ENCODE data around the gene THUMPD1. TPM values are rescaled to one million over a fixed set of nuclear protein-coding genes. Genes with fewer than 3 reads are reported as not detected.
"Not testable (repeated sequence)": the region's sequence is repeated elsewhere in the genome, so short reads cannot be mapped to it uniquely, and the experiment has no call there.

The THUMPD1 gene
- total RNA-seq, 1 donor from 2014 or later = 30.1 TPM

- peaks cover 4% of the 10 kb centered on the region for H3K9me3 Mint-ChIP-seq (ENCODE audit: unreplicated experiment)
- H3K4me3 Mint-ChIP-seq (ENCODE audit: unreplicated experiment) = no peak overlapping the region
- no peaks in the 10 kb centered on the region for H3K4me1 Mint-ChIP-seq (ENCODE audit: low read depth, unreplicated experiment)
- no peaks in the 10 kb centered on the region for H3K27me3 Mint-ChIP-seq (ENCODE audit: unreplicated experiment)
- no peak overlapping the region for H3K27ac Mint-ChIP-seq (ENCODE audit: unreplicated experiment)
- TF ChIP-seq, protein P1, sequence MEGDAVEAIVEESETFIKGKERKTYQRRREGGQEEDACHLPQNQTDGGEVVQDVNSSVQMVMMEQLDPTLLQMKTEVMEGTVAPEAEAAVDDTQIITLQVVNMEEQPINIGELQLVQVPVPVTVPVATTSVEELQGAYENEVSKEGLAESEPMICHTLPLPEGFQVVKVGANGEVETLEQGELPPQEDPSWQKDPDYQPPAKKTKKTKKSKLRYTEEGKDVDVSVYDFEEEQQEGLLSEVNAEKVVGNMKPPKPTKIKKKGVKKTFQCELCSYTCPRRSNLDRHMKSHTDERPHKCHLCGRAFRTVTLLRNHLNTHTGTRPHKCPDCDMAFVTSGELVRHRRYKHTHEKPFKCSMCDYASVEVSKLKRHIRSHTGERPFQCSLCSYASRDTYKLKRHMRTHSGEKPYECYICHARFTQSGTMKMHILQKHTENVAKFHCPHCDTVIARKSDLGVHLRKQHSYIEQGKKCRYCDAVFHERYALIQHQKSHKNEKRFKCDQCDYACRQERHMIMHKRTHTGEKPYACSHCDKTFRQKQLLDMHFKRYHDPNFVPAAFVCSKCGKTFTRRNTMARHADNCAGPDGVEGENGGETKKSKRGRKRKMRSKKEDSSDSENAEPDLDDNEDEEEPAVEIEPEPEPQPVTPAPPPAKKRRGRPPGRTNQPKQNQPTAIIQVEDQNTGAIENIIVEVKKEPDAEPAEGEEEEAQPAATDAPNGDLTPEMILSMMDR (IDR thresholded peaks at IDR 0.05; ENCODE audit: partially characterized antibody, unreplicated experiment) = no peak
- H3K36me3 Mint-ChIP-seq (ENCODE audit: unreplicated experiment) = no peaks in the 10 kb centered on the region
- DNase-seq = no peak
Measured at GRCh38 chr16:20704281-20704680, 37.3 kb downstream of the THUMPD1 start.

DNA sequence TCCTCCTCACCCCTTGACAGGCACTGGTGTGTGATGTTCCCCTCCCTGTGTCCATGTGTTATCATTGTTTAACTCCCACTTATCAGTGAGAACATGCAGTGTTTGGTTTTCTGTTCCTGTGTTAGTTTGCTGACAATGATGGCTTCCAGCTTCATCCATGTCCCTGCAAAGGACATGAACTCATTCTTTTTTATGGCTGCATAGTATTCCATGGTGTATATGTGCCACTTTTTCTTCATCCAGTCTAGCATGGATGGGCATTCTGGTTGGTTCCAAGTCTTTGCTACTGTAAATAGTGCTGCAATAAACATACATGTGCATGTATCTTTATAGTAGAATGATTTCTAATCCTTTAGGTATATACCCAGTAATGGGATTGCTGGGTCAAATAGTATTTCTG is 39.9 kb downstream of the THUMPD1 start:
- H3K36me3 Mint-ChIP-seq (ENCODE audit: unreplicated experiment); H3K27ac Mint-ChIP-seq (ENCODE audit: unreplicated experiment); DNase-seq; H3K4me3 Mint-ChIP-seq (ENCODE audit: unreplicated experiment); H3K9me3 Mint-ChIP-seq (ENCODE audit: unreplicated experiment); H3K27me3 Mint-ChIP-seq (ENCODE audit: unreplicated experiment); H3K4me1 Mint-ChIP-seq (ENCODE audit: low read depth, unreplicated experiment): not testable (repeated sequence)

DNA sequence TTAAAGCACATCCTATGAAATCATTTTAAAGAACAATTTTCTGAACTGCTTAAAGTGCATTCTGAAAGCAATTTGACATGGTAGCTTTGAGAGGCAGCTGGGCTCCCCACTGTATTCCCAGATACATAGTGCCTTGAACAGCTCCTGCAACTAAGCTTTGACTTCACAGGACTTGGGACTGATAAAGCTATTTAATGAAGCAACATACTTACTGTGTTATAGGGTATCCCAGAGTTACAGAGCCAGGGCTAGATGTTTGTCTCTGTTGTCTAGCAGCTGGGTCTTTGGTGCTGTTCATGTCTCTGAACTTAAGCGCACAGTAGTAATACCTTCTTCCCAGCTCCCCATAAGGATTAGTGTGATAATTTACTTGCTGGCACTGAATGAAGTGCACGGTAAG is 45.0 kb downstream of the THUMPD1 start:
- Mint-ChIP-seq H3K9me3 (ENCODE audit: unreplicated experiment) (no peaks in the 10 kb centered on the region), H3K4me3 (ENCODE audit: unreplicated experiment) (no peak overlapping the region), H3K36me3 (ENCODE audit: unreplicated experiment) (no peaks in the 10 kb centered on the region), H3K27me3 (ENCODE audit: unreplicated experiment) (no peaks in the 10 kb centered on the region), H3K4me1 (ENCODE audit: low read depth, unreplicated experiment) (no peaks in the 10 kb centered on the region), H3K27ac (ENCODE audit: unreplicated experiment) (no peak overlapping the region)
- DNase-seq = no peak
- TF ChIP-seq, protein P1 (IDR thresholded peaks at IDR 0.05; ENCODE audit: partially characterized antibody, unreplicated experiment) = no peak

DNA sequence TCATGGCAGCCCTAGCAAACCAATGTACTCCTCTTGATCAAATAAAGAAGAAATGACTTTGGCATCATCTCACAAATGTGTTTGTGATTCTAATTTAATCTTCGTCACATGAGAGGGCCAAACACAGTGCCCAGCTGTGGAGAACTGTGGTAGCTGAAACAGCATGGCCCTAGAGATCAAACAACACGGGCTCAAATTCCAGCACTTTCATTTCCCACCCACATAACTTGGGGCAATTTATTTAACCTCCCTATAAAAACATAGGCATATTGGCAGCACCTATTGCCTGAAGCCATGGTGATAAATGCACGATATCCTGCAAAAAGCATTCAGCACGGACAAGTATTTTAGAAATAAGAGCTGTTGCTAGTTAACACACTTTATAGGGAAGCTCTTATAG is 46.6 kb downstream of the THUMPD1 start:
- Mint-ChIP-seq H3K4me1 (ENCODE audit: low read depth, unreplicated experiment) (no peaks in the 10 kb centered on the region), H3K4me3 (ENCODE audit: unreplicated experiment) (no peak overlapping the region), H3K27me3 (ENCODE audit: unreplicated experiment) (no peaks in the 10 kb centered on the region), H3K36me3 (ENCODE audit: unreplicated experiment) (no peaks in the 10 kb centered on the region), H3K9me3 (ENCODE audit: unreplicated experiment) (no peaks in the 10 kb centered on the region), H3K27ac (ENCODE audit: unreplicated experiment) (no peak overlapping the region)
- no peak for DNase-seq
- TF ChIP-seq, protein P1 (IDR thresholded peaks at IDR 0.05; ENCODE audit: partially characterized antibody, unreplicated experiment) = no peak

- not testable (repeated sequence) for H3K9me3 Mint-ChIP-seq (ENCODE audit: unreplicated experiment); H3K4me1 Mint-ChIP-seq (ENCODE audit: low read depth, unreplicated experiment); H3K27me3 Mint-ChIP-seq (ENCODE audit: unreplicated experiment); H3K36me3 Mint-ChIP-seq (ENCODE audit: unreplicated experiment); H3K27ac Mint-ChIP-seq (ENCODE audit: unreplicated experiment); H3K4me3 Mint-ChIP-seq (ENCODE audit: unreplicated experiment); DNase-seq
Measured at GRCh38 chr16:20694096-20694495, 47.5 kb downstream of the THUMPD1 start.

- H3K27ac Mint-ChIP-seq (ENCODE audit: unreplicated experiment) = no peak overlapping the region
- no peaks in the 10 kb centered on the region for H3K4me1 Mint-ChIP-seq (ENCODE audit: low read depth, unreplicated experiment)
- H3K4me3 Mint-ChIP-seq (ENCODE audit: unreplicated experiment) = no peak overlapping the region
- TF ChIP-seq, protein P1 (IDR thresholded peaks at IDR 0.05; ENCODE audit: partially characterized antibody, unreplicated experiment) = no peak
- DNase-seq = no peak
- no peaks in the 10 kb centered on the region for H3K27me3 Mint-ChIP-seq (ENCODE audit: unreplicated experiment)
- no peaks in the 10 kb centered on the region for H3K9me3 Mint-ChIP-seq (ENCODE audit: unreplicated experiment)
- H3K36me3 Mint-ChIP-seq (ENCODE audit: unreplicated experiment) = no peaks in the 10 kb centered on the region
Measured at GRCh38 chr16:20689668-20690067, 52.0 kb downstream of the THUMPD1 start.
